B cell (primary cell): ENCODE results near the gene ELF4. TPM values are rescaled to one million over a fixed set of nuclear protein-coding genes. Genes with fewer than 3 reads are reported as not detected.

ENCODE experiments used
- ATAC-seq: fragments of 200-7000 bp; cut with Tn5 transposase; one replicate; pipeline ENCODE4 v1.10.0; 2021; ENCODE audit warnings: low read depth, mild to moderate bottlenecking, moderate number of reproducible peaks, moderate library complexity
- CTCF ChIA-PET: fragments of 350-600 bp; sonication (Branson Sonifier 250); formaldehyde crosslinking; loops from one replicate; lab custom pipeline; 2021; ENCODE audit warnings: antibody characterized with exemption, inconsistent platforms; lab: Charles Lee
- POLR2A ChIA-PET: fragments of 350-600 bp; sonication (Branson Sonifier 250); formaldehyde crosslinking; loops from one replicate; lab custom pipeline; 2021; ENCODE audit warnings: antibody characterized with exemption; lab: Charles Lee
- DNase-seq: peaks from one replicate; pipeline ENCODE4 v3.0.0; 2013
- H2AFZ ChIP-seq: 2 replicates; pipeline ENCODE4 v1.6.1; 2012; ENCODE audit warnings: mild to moderate bottlenecking, low read depth, low read length; ENCODE audit not compliant: insufficient read depth, poor library complexity, severe bottlenecking
- H3K27ac ChIP-seq, 2 donors: 1 replicate in 1 of 2; 2 replicates in 1 of 2; pipeline ENCODE4 v1.5.1; 2012 to 2013; ENCODE audit warnings: low read length in 2 of 2, mild to moderate bottlenecking in 2 of 2, moderate library complexity in 1 of 2
- H3K27me3 ChIP-seq, 4 experiments: fragments of 200-600 bp in 1 of 4; sonication (generic) in 1 of 4; replicated peaks in 1 of 4; 1 replicate in 2 of 4; 2 replicates in 2 of 4; pipeline versions ENCODE4 v1.6.1 to v1.7.0; 2013 to 2016; ENCODE audit warnings: low read length in 3 of 4, mild to moderate bottlenecking in 2 of 4, mixed read lengths in 1 of 4, moderate library complexity in 1 of 4; ENCODE audit not compliant: insufficient read depth in 4 of 4, control insufficient read depth in 3 of 4; ENCODE audit errors: control extremely low read depth in 1 of 4
- H3K36me3 ChIP-seq, 2 experiments: replicated peaks in 1 of 2; 1 replicate in 1 of 2; 2 replicates in 1 of 2; pipeline versions ENCODE4 v1.6.1 to v1.7.1; 2013; ENCODE audit warnings: low read length in 1 of 2; ENCODE audit not compliant: insufficient read depth in 2 of 2, control insufficient read depth in 1 of 2; ENCODE audit errors: control extremely low read depth in 1 of 2, extremely low read depth in 1 of 2
- H3K4me1 ChIP-seq, 2 donors: fragments of 200-600 bp in 1 of 2; sonication (generic) in 1 of 2; 1 replicate in 1 of 2; 2 replicates in 1 of 2; pipeline versions ENCODE4 v1.5.1 to v1.6.1; 2013 to 2017; ENCODE audit warnings: low read length in 2 of 2; ENCODE audit not compliant: control insufficient read depth in 2 of 2, insufficient read depth in 2 of 2
- H3K4me2 ChIP-seq: replicated peaks from 2 replicates; pipeline ENCODE3; 2012; ENCODE audit warnings: mild to moderate bottlenecking, low read depth, low read length; ENCODE audit not compliant: poor library complexity, severe bottlenecking
- H3K4me3 ChIP-seq, 5 experiments: fragments of 200-600 bp in 1 of 5; sonication (generic) in 1 of 5; 1 replicate in 3 of 5; 2 replicates in 2 of 5; pipeline versions ENCODE4 v1.5.1 to v1.7.0; 2011 to 2016; ENCODE audit warnings: low read length in 4 of 5, mild to moderate bottlenecking in 4 of 5, low read depth in 2 of 5, control low read depth in 1 of 5, moderate library complexity in 1 of 5; ENCODE audit not compliant: insufficient read depth in 1 of 5; ENCODE audit errors: control extremely low read depth in 1 of 5, extremely low read depth in 1 of 5
- H3K79me2 ChIP-seq: fragments of 200-600 bp; sonication (generic); one replicate; pipeline ENCODE4 v1.6.0; 2016; ENCODE audit warnings: low read length; ENCODE audit not compliant: control insufficient read depth, insufficient read depth
- H3K9ac ChIP-seq: fragments of 200-600 bp; sonication (generic); 2 replicates; pipeline ENCODE4 v1.6.1; 2017; ENCODE audit warnings: mild to moderate bottlenecking, low read length, moderate library complexity
- H3K9me3 ChIP-seq, 3 donors: one replicate each; pipeline versions ENCODE4 v1.6.1 to v1.7.1; 2013; ENCODE audit warnings: low read length in 2 of 3; ENCODE audit not compliant: control insufficient read depth in 2 of 3, insufficient read depth in 1 of 3; ENCODE audit errors: control extremely low read depth in 1 of 3
- H4K20me1 ChIP-seq: 2 replicates; pipeline ENCODE4 v1.6.0; 2012; ENCODE audit warnings: mild to moderate bottlenecking, low read length; ENCODE audit not compliant: insufficient read depth, control insufficient read depth, poor library complexity, severe bottlenecking
- H3K27ac Mint-ChIP-seq: one replicate; pipeline ENCODE4 v1.8.0; 2021; ENCODE audit warnings: mixed read lengths
- H3K27me3 Mint-ChIP-seq: one replicate; pipeline ENCODE4 v1.8.0; 2021; ENCODE audit warnings: mixed read lengths
- H3K4me1 Mint-ChIP-seq: one replicate; pipeline ENCODE4 v1.8.0; 2021; ENCODE audit warnings: mixed read lengths
- H3K4me3 Mint-ChIP-seq: one replicate; pipeline ENCODE4 v1.8.0; 2021; ENCODE audit warnings: mixed read lengths
- H3K9me3 Mint-ChIP-seq: one replicate; pipeline ENCODE4 v1.8.0; 2022; ENCODE audit warnings: mixed read lengths; ENCODE audit not compliant: insufficient read depth
- EZH2 ChIP-seq: IDR thresholded peaks from 2 replicates; pipeline ENCODE4 v1.6.1; 2012; ENCODE audit warnings: borderline replicate concordance, low read depth, mild to moderate bottlenecking, moderate library complexity, low read length; ENCODE audit not compliant: insufficient read depth, poor library complexity, severe bottlenecking
- WGBS: methylation state at CpG from one replicate; pipeline ENCODE4 v1.1.5; 2013; ENCODE audit warnings: missing lambda C conversion rate; ENCODE audit not compliant: insufficient coverage; 5-methylcytosine and 5-hydroxymethylcytosine counted together
- intact Hi-C: fragments of 100-400 bp; cut with micrococcal nuclease; formaldehyde crosslinking; loops from one replicate; pipeline ENCODE4 v1.10.0; 2022
- polyA plus RNA-seq: library from polyadenylated mRNA; depleted of rRNA; stranded (reverse); fragments of >200 nt; gene quantifications from 2 replicates; pipeline ENCODE4 v1.2.3, GENCODE V29; 2012
- total RNA-seq, 2 donors: library from RNA; stranded (reverse); fragments of 120-200 nt in 1 of 2; gene quantifications; 1 replicate in 1 of 2; 2 replicates in 1 of 2; pipeline versions ENCODE4 v1.2.3 to v1.2.4, GENCODE V29; 2013 to 2022
- TF ChIP-seq, protein P1 (sequence below): fragments of 200-600 bp; IDR thresholded peaks from one replicate; pipeline ENCODE4 v1.8.0; 2022; ENCODE audit warnings: antibody characterized with exemption, mild to moderate bottlenecking

ELF4 gene
- total and polyA plus RNA-seq, 2 donors (not counting 1 experiment from before 2014, with no cell fraction given), result 24.7 to 26.3 TPM

DNA sequence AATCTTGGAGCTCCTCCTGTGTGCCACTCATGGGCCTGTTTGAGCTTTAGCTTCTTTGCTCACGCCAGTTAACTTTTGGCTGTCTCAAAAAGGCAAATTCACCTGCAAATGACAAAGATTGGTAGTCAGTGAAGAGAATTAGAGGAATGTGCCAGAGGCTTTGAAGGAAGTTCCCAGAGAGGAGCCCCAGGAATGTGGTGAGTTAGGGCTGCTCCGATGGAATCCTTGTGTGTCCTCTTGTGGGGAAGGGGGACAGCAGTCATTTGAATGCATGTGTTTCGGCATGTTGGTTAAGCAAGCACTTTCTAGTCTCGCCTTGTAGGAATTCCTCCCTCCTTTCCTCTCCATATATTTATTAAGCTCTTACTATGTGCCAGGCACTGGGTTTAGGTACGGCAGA is 62.9 kb downstream of the ELF4 start:
- Histone ChIP-seq H2AFZ (no peak overlapping the region), H3K4me3 (no peak overlapping the region), H3K27ac (no peak overlapping the region), H3K36me3 (peaks cover 0 to 16% of the 10 kb centered on the region in 2 experiments), H4K20me1 (no peaks in the 10 kb centered on the region), H3K27me3 (no peaks in the 10 kb centered on the region), H3K4me2 (no peak overlapping the region), H3K9me3 (no peaks in the 10 kb centered on the region), H3K79me2 (no peaks in the 10 kb centered on the region), H3K4me1 (no peaks in the 10 kb centered on the region), H3K9ac (no peak overlapping the region)
- Mint-ChIP-seq H3K9me3 (no peaks in the 10 kb centered on the region), H3K4me1 (no peaks in the 10 kb centered on the region), H3K27ac (no peak overlapping the region), H3K27me3 (no peaks in the 10 kb centered on the region), H3K4me3 (no peak overlapping the region)
- no peak for ATAC-seq
- TF ChIP-seq, protein P1, sequence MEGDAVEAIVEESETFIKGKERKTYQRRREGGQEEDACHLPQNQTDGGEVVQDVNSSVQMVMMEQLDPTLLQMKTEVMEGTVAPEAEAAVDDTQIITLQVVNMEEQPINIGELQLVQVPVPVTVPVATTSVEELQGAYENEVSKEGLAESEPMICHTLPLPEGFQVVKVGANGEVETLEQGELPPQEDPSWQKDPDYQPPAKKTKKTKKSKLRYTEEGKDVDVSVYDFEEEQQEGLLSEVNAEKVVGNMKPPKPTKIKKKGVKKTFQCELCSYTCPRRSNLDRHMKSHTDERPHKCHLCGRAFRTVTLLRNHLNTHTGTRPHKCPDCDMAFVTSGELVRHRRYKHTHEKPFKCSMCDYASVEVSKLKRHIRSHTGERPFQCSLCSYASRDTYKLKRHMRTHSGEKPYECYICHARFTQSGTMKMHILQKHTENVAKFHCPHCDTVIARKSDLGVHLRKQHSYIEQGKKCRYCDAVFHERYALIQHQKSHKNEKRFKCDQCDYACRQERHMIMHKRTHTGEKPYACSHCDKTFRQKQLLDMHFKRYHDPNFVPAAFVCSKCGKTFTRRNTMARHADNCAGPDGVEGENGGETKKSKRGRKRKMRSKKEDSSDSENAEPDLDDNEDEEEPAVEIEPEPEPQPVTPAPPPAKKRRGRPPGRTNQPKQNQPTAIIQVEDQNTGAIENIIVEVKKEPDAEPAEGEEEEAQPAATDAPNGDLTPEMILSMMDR, result no peak
- no peak for TF ChIP-seq EZH2
- no peak for DNase-seq
- ChIA-PET CTCF (no interaction called here), POLR2A (no interaction called here)
- WGBS, result 100% methylated on average over 1 of the region's 5 CpGs
- intact Hi-C loops, result no loop called here

DNA sequence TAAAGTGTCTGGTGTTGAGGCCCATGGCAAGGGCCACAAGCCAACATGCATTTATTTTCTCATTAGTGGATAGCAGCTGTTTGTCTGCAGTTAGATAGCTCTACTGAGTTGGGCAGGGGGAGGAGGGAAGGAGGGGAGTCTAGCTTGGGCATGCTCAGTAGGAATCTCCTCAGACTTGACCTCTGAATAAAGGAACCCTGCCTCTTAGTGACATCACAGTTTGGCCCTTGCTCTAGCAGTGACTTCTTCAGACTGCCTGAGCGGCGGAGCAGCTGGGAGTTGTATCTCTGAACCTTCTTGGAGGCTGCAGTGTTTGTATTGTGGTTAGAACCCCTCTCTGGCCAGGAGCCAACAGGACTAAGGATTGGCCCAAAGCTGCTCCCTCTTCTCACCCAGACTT is 70.5 kb downstream of the ELF4 start:
- WGBS, result no CpG with 5 or more reads among the region's 2 CpGs
- Histone ChIP-seq H4K20me1 (no peaks in the 10 kb centered on the region), H3K4me1 (no peaks in the 10 kb centered on the region), H3K9me3 (no peaks in the 10 kb centered on the region), H3K9ac (no peak overlapping the region), H3K4me2 (no peak overlapping the region), H3K79me2 (no peaks in the 10 kb centered on the region), H3K4me3 (no peak overlapping the region), H3K27me3 (no peaks in the 10 kb centered on the region), H3K27ac (no peak overlapping the region), H2AFZ (no peak overlapping the region), H3K36me3 (peaks cover 0 to 14% of the 10 kb centered on the region in 2 experiments)
- TF ChIP-seq, protein P1, result no peak
- TF ChIP-seq EZH2, result no peak
- intact Hi-C loops, result no loop called here
- POLR2A ChIA-PET, result no interaction called here
- no peaks in the 10 kb centered on the region for H3K27me3 Mint-ChIP-seq
- no peaks in the 10 kb centered on the region for H3K9me3 Mint-ChIP-seq
- CTCF ChIA-PET, result interaction anchor here (1.2 kb wide), 1 partner anchor 114 kb away, joined by 5 read pairs; no protein-coding TSS in a partner anchor
- H3K27ac Mint-ChIP-seq, result no peak overlapping the region
- H3K4me1 Mint-ChIP-seq, result no peaks in the 10 kb centered on the region
- ATAC-seq (no peak), DNase-seq (no peak)
- no peak overlapping the region for H3K4me3 Mint-ChIP-seq
